ENCODE results near the gene CMTM5.
"Not testable (repeated sequence)": the region's sequence is repeated elsewhere in the genome, so short reads cannot be mapped to it uniquely, and the experiment has no call there.

Gene CMTM5

DNA sequence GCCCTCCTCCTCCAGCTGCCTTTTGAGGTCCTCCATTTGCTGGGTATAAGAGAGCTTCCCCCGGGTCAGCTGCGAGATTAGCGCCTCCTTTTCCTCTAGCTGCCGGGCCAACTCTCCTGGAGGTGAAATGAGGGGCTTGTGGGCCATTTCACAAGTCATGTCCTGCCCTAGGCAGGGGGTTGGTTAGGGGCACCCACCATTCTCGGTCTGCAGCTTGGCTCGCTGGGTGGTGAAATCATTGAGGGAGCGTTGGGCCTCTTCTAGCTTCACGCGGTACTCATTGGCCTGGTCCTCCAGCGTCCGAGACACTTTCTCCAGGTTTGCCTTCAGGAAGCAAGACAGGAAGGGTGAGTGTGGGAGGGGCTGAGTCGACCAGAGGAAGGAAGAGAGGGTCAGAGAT, 12.6 kb downstream of the CMTM5 start:
- H3K9me3 Mint-ChIP-seq: no peaks in the 10 kb centered on the region
- no peak overlapping the region for H3K27ac Mint-ChIP-seq
- DNase-seq: no peak
- H3K4me3 Mint-ChIP-seq: no peak overlapping the region
- H3K4me1 Mint-ChIP-seq (ENCODE audit: low read depth): no peaks in the 10 kb centered on the region
- H3K27me3 Mint-ChIP-seq: peaks cover 4% of the 10 kb centered on the region
- H3K36me3 Mint-ChIP-seq (ENCODE audit: low read depth): no peaks in the 10 kb centered on the region

DNA sequence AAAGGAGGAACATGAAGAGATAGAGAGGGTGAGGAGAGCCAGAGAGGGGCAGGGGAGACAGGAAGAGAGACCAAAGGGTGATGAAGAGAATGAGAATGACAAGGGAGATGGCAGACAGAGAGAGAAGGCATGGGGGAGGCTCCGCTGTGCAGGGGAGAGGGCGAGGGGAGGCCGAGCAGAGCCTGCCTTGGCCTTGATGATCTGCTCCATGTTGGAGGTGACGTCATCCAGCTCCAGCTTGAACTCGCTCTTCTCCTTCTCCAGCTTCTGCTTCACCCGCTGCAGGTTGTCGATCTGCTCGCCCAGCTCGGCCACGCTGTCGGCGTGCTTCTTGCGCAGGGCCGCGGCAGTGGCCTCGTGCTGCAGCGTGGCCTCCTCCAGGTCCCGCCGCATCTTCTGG, 13.0 kb downstream of the CMTM5 start:
- H3K4me3 Mint-ChIP-seq; H3K36me3 Mint-ChIP-seq (ENCODE audit: low read depth); H3K4me1 Mint-ChIP-seq (ENCODE audit: low read depth); H3K27me3 Mint-ChIP-seq; H3K9me3 Mint-ChIP-seq; DNase-seq; H3K27ac Mint-ChIP-seq: not testable (repeated sequence)

GRCh38 chr14:23392613-23393012, 15.8 kb downstream of the CMTM5 start:
- Mint-ChIP-seq H3K27me3 (peaks cover 4% of the 10 kb centered on the region), H3K36me3 (ENCODE audit: low read depth) (no peaks in the 10 kb centered on the region), H3K4me1 (ENCODE audit: low read depth) (no peaks in the 10 kb centered on the region), H3K9me3 (no peaks in the 10 kb centered on the region), H3K4me3 (no peak overlapping the region), H3K27ac (no peak overlapping the region)
- no peak for DNase-seq

DNA sequence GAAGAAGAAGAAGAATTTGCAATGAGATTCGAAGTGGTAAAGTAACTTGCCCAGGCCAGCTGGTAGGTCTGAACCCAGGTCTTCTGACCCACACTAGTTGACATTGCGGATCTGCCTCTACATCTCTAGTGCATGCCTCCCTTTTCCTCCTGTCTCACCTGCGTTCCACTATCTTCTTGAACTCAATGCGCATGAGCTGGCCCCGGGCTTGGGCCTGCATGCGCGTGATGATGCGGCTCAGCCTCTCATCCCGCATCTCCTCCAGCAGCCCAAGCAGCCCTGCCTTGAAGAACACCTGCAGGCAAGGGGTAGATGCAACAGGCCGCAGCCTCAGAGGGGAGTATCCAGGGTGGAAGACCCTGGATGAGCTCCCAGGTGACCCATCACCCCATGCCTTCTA, 19.3 kb downstream of the CMTM5 start:
- no peak overlapping the region for H3K27ac Mint-ChIP-seq
- no peaks in the 10 kb centered on the region for H3K36me3 Mint-ChIP-seq (ENCODE audit: low read depth)
- H3K4me1 Mint-ChIP-seq (ENCODE audit: low read depth): no peaks in the 10 kb centered on the region
- DNase-seq: no peak
- H3K27me3 Mint-ChIP-seq: no peaks in the 10 kb centered on the region
- H3K4me3 Mint-ChIP-seq: no peak overlapping the region
- no peaks in the 10 kb centered on the region for H3K9me3 Mint-ChIP-seq

GRCh38 chr14:23396781-23397407, 20.0 kb downstream of the CMTM5 start:
- H3K27ac Mint-ChIP-seq: no peak overlapping the region
- no peaks in the 10 kb centered on the region for H3K9me3 Mint-ChIP-seq
- no peaks in the 10 kb centered on the region for H3K27me3 Mint-ChIP-seq
- DNase-seq: no peak
- no peak overlapping the region for H3K4me3 Mint-ChIP-seq
- no peaks in the 10 kb centered on the region for H3K4me1 Mint-ChIP-seq (ENCODE audit: low read depth)
- no peaks in the 10 kb centered on the region for H3K36me3 Mint-ChIP-seq (ENCODE audit: low read depth)

- H3K27me3 Mint-ChIP-seq: no peaks in the 10 kb centered on the region
- no peaks in the 10 kb centered on the region for H3K4me1 Mint-ChIP-seq (ENCODE audit: low read depth)
- no peaks in the 10 kb centered on the region for H3K9me3 Mint-ChIP-seq
- no peaks in the 10 kb centered on the region for H3K36me3 Mint-ChIP-seq (ENCODE audit: low read depth)
- no peak for DNase-seq
- H3K4me3 Mint-ChIP-seq: no peak overlapping the region
- H3K27ac Mint-ChIP-seq: no peak overlapping the region
These were observed 21.5 kb downstream of the CMTM5 start for GRCh38 chr14:23398348-23398747.

DNA sequence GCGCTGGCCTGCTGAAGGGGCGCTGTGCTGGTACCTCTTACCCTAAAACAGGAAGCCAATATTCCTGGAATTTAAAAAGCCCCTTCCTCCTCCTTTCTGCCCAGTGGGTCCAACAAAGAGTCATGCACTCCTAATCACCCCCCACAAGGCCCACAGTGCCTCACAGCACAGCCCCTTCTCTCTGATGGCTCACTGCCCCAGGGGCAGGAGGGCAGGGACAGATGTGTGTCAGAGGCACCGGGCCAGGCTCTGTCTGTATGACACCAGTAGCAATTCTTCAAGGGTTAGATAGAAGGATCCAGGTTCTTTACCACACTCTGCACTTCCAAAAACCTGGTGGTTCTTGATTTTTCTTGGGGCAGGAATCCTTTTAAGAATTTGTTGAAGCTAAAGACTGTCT, 22.3 kb downstream of the CMTM5 start:
- H3K9me3 Mint-ChIP-seq: no peaks in the 10 kb centered on the region
- H3K36me3 Mint-ChIP-seq (ENCODE audit: low read depth): no peaks in the 10 kb centered on the region
- H3K4me3 Mint-ChIP-seq: no peak overlapping the region
- H3K27ac Mint-ChIP-seq: no peak overlapping the region
- H3K27me3 Mint-ChIP-seq: no peaks in the 10 kb centered on the region
- no peaks in the 10 kb centered on the region for H3K4me1 Mint-ChIP-seq (ENCODE audit: low read depth)
- DNase-seq: no peak

GRCh38 chr14:23399591-23399990, 22.7 kb downstream of the CMTM5 start:
- H3K9me3 Mint-ChIP-seq: no peaks in the 10 kb centered on the region
- no peak overlapping the region for H3K27ac Mint-ChIP-seq
- H3K27me3 Mint-ChIP-seq: no peaks in the 10 kb centered on the region
- H3K4me3 Mint-ChIP-seq: no peak overlapping the region
- DNase-seq: no peak
- no peaks in the 10 kb centered on the region for H3K4me1 Mint-ChIP-seq (ENCODE audit: low read depth)
- no peaks in the 10 kb centered on the region for H3K36me3 Mint-ChIP-seq (ENCODE audit: low read depth)

DNA sequence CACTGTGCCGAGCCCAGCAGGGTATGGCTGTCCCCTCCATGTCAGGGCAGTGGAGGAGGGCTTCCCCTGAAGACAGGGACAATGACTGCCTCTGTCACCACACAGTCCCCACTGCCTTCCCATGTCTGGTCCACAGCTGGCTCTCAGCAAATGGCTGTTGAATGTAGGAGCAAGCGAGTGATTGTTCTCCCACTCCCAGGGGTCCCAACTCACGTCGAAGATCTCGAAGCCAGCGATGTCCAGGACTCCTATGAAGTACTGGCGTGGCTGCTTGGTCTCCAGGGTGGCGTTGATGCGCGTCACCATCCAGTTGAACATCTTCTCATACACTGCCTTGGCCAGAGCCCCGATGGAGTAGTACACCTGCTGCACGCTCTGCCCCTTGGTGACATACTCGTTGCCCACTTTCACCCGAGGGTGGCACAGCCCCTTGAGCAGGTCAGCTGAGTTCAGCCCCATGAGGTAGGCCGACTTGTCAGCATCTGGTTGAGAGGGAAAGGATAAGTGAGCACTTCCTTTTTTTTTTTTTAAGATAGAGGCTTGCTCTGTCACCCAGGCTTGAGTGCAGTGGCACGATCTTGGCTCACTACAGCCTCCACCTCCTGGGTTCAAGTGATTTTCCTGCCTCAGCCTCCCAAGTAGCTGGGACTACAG, 23.8 kb downstream of the CMTM5 start:
- H3K27ac Mint-ChIP-seq; H3K4me3 Mint-ChIP-seq; H3K4me1 Mint-ChIP-seq (ENCODE audit: low read depth); H3K9me3 Mint-ChIP-seq; H3K36me3 Mint-ChIP-seq (ENCODE audit: low read depth); DNase-seq; H3K27me3 Mint-ChIP-seq: not testable (repeated sequence)

- Mint-ChIP-seq H3K4me1 (ENCODE audit: low read depth) (no peaks in the 10 kb centered on the region), H3K4me3 (no peak overlapping the region), H3K27me3 (peaks cover 2% of the 10 kb centered on the region), H3K36me3 (ENCODE audit: low read depth) (no peaks in the 10 kb centered on the region), H3K27ac (no peak overlapping the region), H3K9me3 (no peaks in the 10 kb centered on the region)
- DNase-seq: no peak
These were observed 24.4 kb downstream of the CMTM5 start for GRCh38 chr14:23401291-23401690.

DNA sequence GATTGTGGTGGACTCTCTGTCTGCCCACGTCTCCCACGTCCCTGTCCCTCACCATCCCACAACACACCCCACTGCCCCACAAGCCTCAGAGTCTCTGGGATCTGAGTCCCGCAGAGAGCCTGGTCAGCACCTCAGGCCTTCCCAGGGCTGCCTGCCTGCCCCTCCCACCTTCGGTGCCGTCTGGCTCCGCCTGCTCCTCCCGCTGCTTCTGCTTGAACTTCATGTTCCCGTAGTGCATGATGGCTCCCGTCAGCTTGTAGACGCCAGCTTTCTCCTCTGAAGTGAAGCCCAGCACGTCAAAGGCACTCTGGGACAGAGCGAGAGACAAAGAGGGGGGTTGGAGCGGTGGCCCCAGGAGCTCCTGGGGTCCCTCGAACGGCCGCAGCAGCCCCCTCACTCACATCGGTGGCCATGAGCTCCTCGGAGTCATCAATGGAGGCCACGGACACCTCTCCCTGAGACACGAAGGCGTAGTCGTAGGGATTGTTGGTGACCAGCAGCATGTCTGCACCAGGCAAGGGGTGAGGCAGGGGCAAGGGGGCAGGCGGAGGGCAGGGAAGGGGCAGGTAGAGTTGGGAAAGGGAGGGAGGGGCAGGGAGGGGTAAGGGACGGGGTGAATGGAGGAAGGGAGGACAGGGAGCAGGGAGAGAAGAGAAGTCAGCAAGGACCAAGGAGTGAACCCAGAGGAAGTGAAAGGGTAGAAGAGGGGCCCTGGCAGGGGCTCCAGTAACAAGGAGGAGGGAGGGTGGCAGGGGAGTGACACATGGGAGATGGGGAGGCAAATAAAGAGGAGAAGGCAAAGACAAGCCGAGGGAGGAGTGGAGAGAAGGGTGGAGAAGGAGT, 25.7 kb downstream of the CMTM5 start:
- H3K27ac Mint-ChIP-seq: no peak overlapping the region

GRCh38 chr14:23403139-23403438, 26.2 kb downstream of the CMTM5 start:
- Mint-ChIP-seq H3K27me3 (peaks cover 7% of the 10 kb centered on the region), H3K27ac (no peak overlapping the region), H3K4me1 (ENCODE audit: low read depth) (no peaks in the 10 kb centered on the region), H3K9me3 (no peaks in the 10 kb centered on the region), H3K4me3 (no peak overlapping the region), H3K36me3 (ENCODE audit: low read depth) (no peaks in the 10 kb centered on the region)
- DNase-seq: no peak

More for the DNA sequence above, 25.7 kb downstream of the CMTM5 start:
- H3K27me3 Mint-ChIP-seq: peaks cover 4% of the 10 kb centered on the region
- H3K36me3 Mint-ChIP-seq (ENCODE audit: low read depth): no peaks in the 10 kb centered on the region
- H3K4me3 Mint-ChIP-seq: no peak overlapping the region
- no peaks in the 10 kb centered on the region for H3K9me3 Mint-ChIP-seq
- no peak for DNase-seq
- H3K4me1 Mint-ChIP-seq (ENCODE audit: low read depth): no peaks in the 10 kb centered on the region

DNA sequence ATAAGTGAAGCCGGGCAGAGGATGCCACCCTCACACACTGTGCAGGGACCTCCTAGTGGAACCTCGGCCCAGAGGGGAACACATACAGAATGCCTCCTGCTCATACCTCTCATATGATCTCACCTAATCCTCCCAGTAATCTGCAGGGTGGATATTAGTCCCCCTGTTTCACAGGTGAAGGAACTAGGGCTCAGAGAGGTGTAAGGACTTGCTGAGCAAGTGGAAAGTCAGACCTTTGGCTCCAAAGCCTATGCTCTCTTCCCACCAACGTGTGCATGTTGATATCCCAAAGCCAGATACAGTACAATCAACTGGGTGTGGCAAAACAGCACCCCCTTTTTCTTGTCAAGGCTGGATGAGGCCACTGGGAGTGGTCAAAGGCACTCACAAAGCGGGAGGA, 27.1 kb downstream of the CMTM5 start:
- no peaks in the 10 kb centered on the region for H3K36me3 Mint-ChIP-seq (ENCODE audit: low read depth)
- no peak overlapping the region for H3K4me3 Mint-ChIP-seq
- no peaks in the 10 kb centered on the region for H3K9me3 Mint-ChIP-seq
- peaks cover 7% of the 10 kb centered on the region for H3K27me3 Mint-ChIP-seq
- H3K4me1 Mint-ChIP-seq (ENCODE audit: low read depth): no peaks in the 10 kb centered on the region
- DNase-seq: no peak
- no peak overlapping the region for H3K27ac Mint-ChIP-seq

GRCh38 chr14:23404331-23404900, 27.6 kb downstream of the CMTM5 start:
- H3K27me3 Mint-ChIP-seq: peaks cover 7% of the 10 kb centered on the region
- DNase-seq: no peak
- H3K27ac Mint-ChIP-seq: no peak overlapping the region
- no peak overlapping the region for H3K4me3 Mint-ChIP-seq
- no peaks in the 10 kb centered on the region for H3K36me3 Mint-ChIP-seq (ENCODE audit: low read depth)
- H3K9me3 Mint-ChIP-seq: no peaks in the 10 kb centered on the region
- no peaks in the 10 kb centered on the region for H3K4me1 Mint-ChIP-seq (ENCODE audit: low read depth)

- Mint-ChIP-seq H3K27me3 (peaks cover 7% of the 10 kb centered on the region), H3K4me3 (no peak overlapping the region), H3K27ac (no peak overlapping the region), H3K36me3 (ENCODE audit: low read depth) (no peaks in the 10 kb centered on the region), H3K4me1 (ENCODE audit: low read depth) (no peaks in the 10 kb centered on the region), H3K9me3 (no peaks in the 10 kb centered on the region)
- no peak for DNase-seq
These were observed 28.2 kb downstream of the CMTM5 start for GRCh38 chr14:23405096-23405495.

All from activated T-cell treated with anti-CD3 and anti-CD28 coated beads, Interleukin-2, amount 50 U/mL, for 24 hours (primary cell).